ENCODE measurements around the gene RXRG.

DNA sequence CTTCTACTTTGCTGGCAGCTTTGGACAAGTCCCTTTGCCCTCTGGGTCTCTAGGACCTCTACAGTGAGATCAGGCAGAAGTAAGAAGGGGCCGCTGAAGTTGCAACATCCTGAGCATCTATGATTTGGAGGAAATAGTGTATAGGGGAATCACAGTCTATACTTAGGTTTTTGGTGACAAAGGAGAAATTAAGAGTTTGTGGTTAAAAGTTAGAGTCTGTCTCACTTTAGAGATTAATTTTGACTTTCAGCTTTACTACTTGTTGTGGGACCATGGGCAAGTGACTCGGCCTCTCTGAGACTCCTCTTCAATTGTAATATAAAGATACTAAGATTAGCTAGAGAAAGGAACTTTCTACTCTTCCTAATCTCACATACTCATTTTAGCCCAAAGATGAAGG is 55.3 kb downstream of the RXRG start:
- TF ChIP-seq, protein P1, sequence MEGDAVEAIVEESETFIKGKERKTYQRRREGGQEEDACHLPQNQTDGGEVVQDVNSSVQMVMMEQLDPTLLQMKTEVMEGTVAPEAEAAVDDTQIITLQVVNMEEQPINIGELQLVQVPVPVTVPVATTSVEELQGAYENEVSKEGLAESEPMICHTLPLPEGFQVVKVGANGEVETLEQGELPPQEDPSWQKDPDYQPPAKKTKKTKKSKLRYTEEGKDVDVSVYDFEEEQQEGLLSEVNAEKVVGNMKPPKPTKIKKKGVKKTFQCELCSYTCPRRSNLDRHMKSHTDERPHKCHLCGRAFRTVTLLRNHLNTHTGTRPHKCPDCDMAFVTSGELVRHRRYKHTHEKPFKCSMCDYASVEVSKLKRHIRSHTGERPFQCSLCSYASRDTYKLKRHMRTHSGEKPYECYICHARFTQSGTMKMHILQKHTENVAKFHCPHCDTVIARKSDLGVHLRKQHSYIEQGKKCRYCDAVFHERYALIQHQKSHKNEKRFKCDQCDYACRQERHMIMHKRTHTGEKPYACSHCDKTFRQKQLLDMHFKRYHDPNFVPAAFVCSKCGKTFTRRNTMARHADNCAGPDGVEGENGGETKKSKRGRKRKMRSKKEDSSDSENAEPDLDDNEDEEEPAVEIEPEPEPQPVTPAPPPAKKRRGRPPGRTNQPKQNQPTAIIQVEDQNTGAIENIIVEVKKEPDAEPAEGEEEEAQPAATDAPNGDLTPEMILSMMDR (IDR thresholded peaks at IDR 0.05; ENCODE audit: poor library complexity), result no peak
- no peak for TF ChIP-seq EZH2phosphoT487 (IDR thresholded peaks at IDR 0.05; ENCODE audit: low read depth, severe bottlenecking, unreplicated experiment)

All from hepatocyte (in vitro differentiated cells).